Neural cell (in vitro differentiated cells): Measurements from ENCODE around the gene PRR5. TPM values are rescaled to one million over a fixed set of nuclear protein-coding genes. Genes with fewer than 3 reads are reported as not detected.

Experiments
- H2AFZ ChIP-seq: fragments of 200-600, 300-800 bp; sonication (generic), shearing (Covaris generic); 2 replicates; pipeline ENCODE4 v1.6.0; 2014; ENCODE audit warnings: low read depth, mild to moderate bottlenecking, antibody characterized with exemption, low read length, moderate library complexity
- H3F3A ChIP-seq: fragments of 200-600 bp; shearing (Covaris generic); 2 replicates; pipeline ENCODE4 v1.6.1; 2016; ENCODE audit warnings: mild to moderate bottlenecking, moderate library complexity, mixed read lengths, antibody characterized with exemption, low read length; ENCODE audit not compliant: insufficient read depth, poor library complexity, severe bottlenecking
- H3K27ac ChIP-seq: fragments of 200-600, 300-800 bp; sonication (generic), shearing (Covaris generic); 2 replicates; pipeline ENCODE4 v1.5.1; 2014; ENCODE audit warnings: mild to moderate bottlenecking, low read length, moderate library complexity
- H3K27me3 ChIP-seq: fragments of 300-800, 200-600 bp; sonication (generic), shearing (Covaris generic); 2 replicates; pipeline ENCODE4 v1.6.0; 2014; ENCODE audit warnings: mild to moderate bottlenecking, low read depth, low read length, moderate library complexity; ENCODE audit not compliant: insufficient read depth
- H3K36me3 ChIP-seq: fragments of 300-800, 200-600 bp; sonication (generic), shearing (Covaris generic); 2 replicates; pipeline ENCODE4 v1.5.1; 2014; ENCODE audit warnings: mild to moderate bottlenecking, antibody characterized with exemption, low read length, moderate library complexity; ENCODE audit not compliant: insufficient read depth
- H3K4me2 ChIP-seq: fragments of 300-800, 200-600 bp; sonication (generic), shearing (Covaris generic); 2 replicates; pipeline ENCODE4 v1.6.0; 2014; ENCODE audit warnings: mild to moderate bottlenecking, low read length
- H3K4me3 ChIP-seq: fragments of 300-800, 200-600 bp; sonication (generic), shearing (Covaris generic); 2 replicates; pipeline ENCODE4 v1.5.1; 2014; ENCODE audit warnings: mild to moderate bottlenecking, low read length, moderate library complexity
- H3K79me2 ChIP-seq: fragments of 200-600 bp; shearing (Covaris generic); replicated peaks from 2 replicates; pipeline ENCODE4 v1.6.0; 2014; ENCODE audit warnings: mild to moderate bottlenecking, low read length, moderate library complexity; ENCODE audit not compliant: insufficient read depth
- H3K9ac ChIP-seq: fragments of 300-800, 200-600 bp; sonication (generic), shearing (Covaris generic); 2 replicates; pipeline ENCODE4 v1.6.1; 2016; ENCODE audit warnings: mild to moderate bottlenecking, low read length, mixed read lengths
- H3K9me2 ChIP-seq: fragments of 200-600 bp; shearing (Covaris generic); 2 replicates; pipeline ENCODE4 v1.6.1; 2016; ENCODE audit warnings: mild to moderate bottlenecking, low read length, mixed read lengths; ENCODE audit not compliant: insufficient read depth
- H3K9me3 ChIP-seq: fragments of 200-600, 300-800 bp; sonication (generic), shearing (Covaris generic); 2 replicates; pipeline ENCODE4 v1.6.1; 2016; ENCODE audit warnings: mild to moderate bottlenecking, mixed run types, low read length, moderate library complexity, mixed read lengths
- H4K20me1 ChIP-seq: fragments of 200-600 bp; shearing (Covaris generic); 2 replicates; pipeline ENCODE4 v1.6.1; 2016; ENCODE audit warnings: mild to moderate bottlenecking, mixed run types; ENCODE audit not compliant: insufficient read depth
- CTCF ChIP-seq: fragments of 450-650 bp; IDR thresholded peaks from 2 replicates; pipeline ENCODE4 v1.5.1; 2014; ENCODE audit warnings: antibody characterized with exemption, mild to moderate bottlenecking, moderate library complexity; ENCODE audit not compliant: poor library complexity, severe bottlenecking
- EP300 ChIP-seq: fragments of 450-650 bp; conservative IDR thresholded peaks from 2 replicates; pipeline ENCODE4 v1.6.1; 2014; ENCODE audit warnings: antibody characterized with exemption, mild to moderate bottlenecking, moderate library complexity; ENCODE audit not compliant: poor library complexity, severe bottlenecking
- EZH2 ChIP-seq: fragments of 200-600, 300-800 bp; shearing (Covaris generic), sonication (generic); IDR thresholded peaks from 2 replicates; pipeline ENCODE4 v1.6.1; 2014; ENCODE audit warnings: antibody characterized with exemption, low read length, borderline replicate concordance, mild to moderate bottlenecking; ENCODE audit not compliant: insufficient read depth, poor library complexity, severe bottlenecking
- MXI1 ChIP-seq: fragments of 450-650 bp; conservative IDR thresholded peaks from 2 replicates; pipeline ENCODE4 v1.6.1; 2014; ENCODE audit warnings: antibody characterized with exemption, mild to moderate bottlenecking; ENCODE audit not compliant: poor library complexity, severe bottlenecking
- RAD21 ChIP-seq: fragments of 450-650 bp; conservative IDR thresholded peaks from 2 replicates; pipeline ENCODE4 v1.6.1; 2014; ENCODE audit warnings: antibody characterized with exemption, mild to moderate bottlenecking, moderate library complexity
- REST ChIP-seq: IDR thresholded peaks from 2 replicates; pipeline ENCODE4 v1.6.1; 2012; ENCODE audit warnings: borderline replicate concordance
- SMC3 ChIP-seq: fragments of 450-650 bp; conservative IDR thresholded peaks from 2 replicates; pipeline ENCODE4 v1.6.1; 2014; ENCODE audit warnings: antibody characterized with exemption, mild to moderate bottlenecking, moderate library complexity; ENCODE audit not compliant: poor library complexity
- TAF1 ChIP-seq: IDR thresholded peaks from 2 replicates; pipeline ENCODE4 v1.6.1; 2012; ENCODE audit warnings: low read depth
- polyA plus RNA-seq: library from polyadenylated mRNA; depleted of rRNA; stranded (reverse); fragments of >200 nt; gene quantifications from 2 replicates; pipeline ENCODE4 v1.2.3, GENCODE V29; 2014

Gene PRR5
- polyA plus RNA-seq, 1 donor from 2014 or later = 16.2 TPM

- no peak overlapping the region for H3K27ac ChIP-seq
These were observed 42.9 kb upstream of the PRR5 start for GRCh38 chr22:44659140-44659539.

GRCh38 chr22:44660051-44660830, 41.8 kb upstream of the PRR5 start:
- H2AFZ ChIP-seq = no peak overlapping the region
- no peaks in the 10 kb centered on the region for H4K20me1 ChIP-seq
- H3K9me2 ChIP-seq = no peaks in the 10 kb centered on the region
- H3K27me3 ChIP-seq = no peaks in the 10 kb centered on the region
- no peaks in the 10 kb centered on the region for H3K36me3 ChIP-seq
- H3F3A ChIP-seq = no peaks in the 10 kb centered on the region
- H3K4me2 ChIP-seq = no peak overlapping the region
- no peak overlapping the region for H3K9ac ChIP-seq
- H3K9me3 ChIP-seq = no peaks in the 10 kb centered on the region
- H3K27ac ChIP-seq = no peak overlapping the region
- no peak overlapping the region for H3K4me3 ChIP-seq
- H3K79me2 ChIP-seq = no peaks in the 10 kb centered on the region
- no peak for TF ChIP-seq SMC3
- no peak for TF ChIP-seq REST
- TF ChIP-seq MXI1 = no peak
- TF ChIP-seq RAD21 = no peak
- no peak for TF ChIP-seq TAF1
- no peak for TF ChIP-seq EZH2
- no peak for TF ChIP-seq EP300

More at GRCh38 chr22:44659140-44659539, 42.9 kb upstream of the PRR5 start:
- H2AFZ ChIP-seq = no peak overlapping the region
- H4K20me1 ChIP-seq = no peaks in the 10 kb centered on the region
- no peak overlapping the region for H3K9ac ChIP-seq
- H3K9me3 ChIP-seq = no peaks in the 10 kb centered on the region
- no peaks in the 10 kb centered on the region for H3F3A ChIP-seq
- no peak overlapping the region for H3K4me3 ChIP-seq
- H3K9me2 ChIP-seq = no peaks in the 10 kb centered on the region
- H3K27me3 ChIP-seq = no peaks in the 10 kb centered on the region
- H3K36me3 ChIP-seq = no peaks in the 10 kb centered on the region
- no peak overlapping the region for H3K4me2 ChIP-seq
- no peaks in the 10 kb centered on the region for H3K79me2 ChIP-seq
- no peak for TF ChIP-seq EP300
- no peak for TF ChIP-seq SMC3
- TF ChIP-seq EZH2 = no peak
- no peak for TF ChIP-seq TAF1
- TF ChIP-seq RAD21 = no peak
- no peak for TF ChIP-seq REST
- no peak for TF ChIP-seq MXI1
- TF ChIP-seq CTCF = no peak
